K562 (cell line): Measurements from ENCODE around the gene SCAMP1. TPM values are rescaled to one million over a fixed set of nuclear protein-coding genes. Genes with fewer than 3 reads are reported as not detected.

Experiments
- polyA plus RNA-seq, 8 experiments: library from polyadenylated mRNA; depleted of rRNA in 4 of 8; stranded (reverse) in 5 of 8; unstranded in 3 of 8; fragments of >200 nt; fragmentation: Nextera tagmentation in 2 of 8; fragmentation: Illumina TruSeq in 1 of 8; extraction: Ambion mirVana in 2 of 8; extraction: Trizol in 1 of 8; gene quantifications; 2 replicates each; pipeline versions ENCODE4 v1.2.1 to v1.2.3, GENCODE V29; 2011 to 2014; ENCODE audit warnings: inconsistent platforms in 1 of 8, missing spikeins in 1 of 8
- total RNA-seq, 7 experiments: library from RNA; depleted of rRNA in 6 of 7; stranded (reverse); fragments of >200 nt in 6 of 7; fragmentation: Illumina TruSeq in 2 of 7; extraction: Trizol in 2 of 7; gene quantifications; 2 replicates each; pipeline versions ENCODE4 v1.2.1 to v1.2.3, GENCODE V29; 2011 to 2021; ENCODE audit warnings: low replicate concordance in 1 of 7
- TF ChIP-seq, protein P1 (sequence below), 2 experiments: fragments of 450-650 bp; IDR thresholded peaks; 2 replicates each; pipeline ENCODE4 v1.6.1; 2016; ENCODE audit warnings: mild to moderate bottlenecking in 2 of 2, borderline replicate concordance in 1 of 2, low read depth in 1 of 2, moderate library complexity in 1 of 2
- TF ChIP-seq, protein P2 (sequence below): sonication (generic); formaldehyde crosslinking; IDR thresholded peaks from 2 replicates; pipeline ENCODE4 v1.8.1; 2023; ENCODE audit warnings: mild to moderate bottlenecking, missing genetic modification reagents

The SCAMP1 gene
- total and polyA plus RNA-seq, 9 of the 15 experiments (the other 6 are each of a cell fraction or from before 2014, with no cell fraction given), result 5.4 to 23.9 (median 13.8) TPM

DNA sequence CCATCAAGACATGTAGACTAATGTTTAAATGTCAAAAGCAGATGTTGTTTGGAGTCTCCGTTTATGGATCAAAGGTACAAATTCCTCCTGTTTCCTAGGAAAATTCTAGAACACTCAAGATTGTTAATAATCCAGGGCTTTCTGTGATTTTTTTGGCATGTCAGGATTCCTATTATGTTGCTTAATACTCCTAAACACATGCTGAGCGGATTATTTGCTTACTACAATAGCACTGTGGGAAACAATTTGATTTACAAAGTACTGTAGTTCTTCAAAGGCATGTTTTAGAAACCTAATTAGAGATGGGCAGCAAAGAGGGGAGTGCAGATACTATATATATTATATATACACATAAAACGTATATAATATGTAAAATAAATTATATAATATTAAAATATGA is 19.0 kb upstream of the SCAMP1 start (continued):
- TF ChIP-seq, protein P1, sequence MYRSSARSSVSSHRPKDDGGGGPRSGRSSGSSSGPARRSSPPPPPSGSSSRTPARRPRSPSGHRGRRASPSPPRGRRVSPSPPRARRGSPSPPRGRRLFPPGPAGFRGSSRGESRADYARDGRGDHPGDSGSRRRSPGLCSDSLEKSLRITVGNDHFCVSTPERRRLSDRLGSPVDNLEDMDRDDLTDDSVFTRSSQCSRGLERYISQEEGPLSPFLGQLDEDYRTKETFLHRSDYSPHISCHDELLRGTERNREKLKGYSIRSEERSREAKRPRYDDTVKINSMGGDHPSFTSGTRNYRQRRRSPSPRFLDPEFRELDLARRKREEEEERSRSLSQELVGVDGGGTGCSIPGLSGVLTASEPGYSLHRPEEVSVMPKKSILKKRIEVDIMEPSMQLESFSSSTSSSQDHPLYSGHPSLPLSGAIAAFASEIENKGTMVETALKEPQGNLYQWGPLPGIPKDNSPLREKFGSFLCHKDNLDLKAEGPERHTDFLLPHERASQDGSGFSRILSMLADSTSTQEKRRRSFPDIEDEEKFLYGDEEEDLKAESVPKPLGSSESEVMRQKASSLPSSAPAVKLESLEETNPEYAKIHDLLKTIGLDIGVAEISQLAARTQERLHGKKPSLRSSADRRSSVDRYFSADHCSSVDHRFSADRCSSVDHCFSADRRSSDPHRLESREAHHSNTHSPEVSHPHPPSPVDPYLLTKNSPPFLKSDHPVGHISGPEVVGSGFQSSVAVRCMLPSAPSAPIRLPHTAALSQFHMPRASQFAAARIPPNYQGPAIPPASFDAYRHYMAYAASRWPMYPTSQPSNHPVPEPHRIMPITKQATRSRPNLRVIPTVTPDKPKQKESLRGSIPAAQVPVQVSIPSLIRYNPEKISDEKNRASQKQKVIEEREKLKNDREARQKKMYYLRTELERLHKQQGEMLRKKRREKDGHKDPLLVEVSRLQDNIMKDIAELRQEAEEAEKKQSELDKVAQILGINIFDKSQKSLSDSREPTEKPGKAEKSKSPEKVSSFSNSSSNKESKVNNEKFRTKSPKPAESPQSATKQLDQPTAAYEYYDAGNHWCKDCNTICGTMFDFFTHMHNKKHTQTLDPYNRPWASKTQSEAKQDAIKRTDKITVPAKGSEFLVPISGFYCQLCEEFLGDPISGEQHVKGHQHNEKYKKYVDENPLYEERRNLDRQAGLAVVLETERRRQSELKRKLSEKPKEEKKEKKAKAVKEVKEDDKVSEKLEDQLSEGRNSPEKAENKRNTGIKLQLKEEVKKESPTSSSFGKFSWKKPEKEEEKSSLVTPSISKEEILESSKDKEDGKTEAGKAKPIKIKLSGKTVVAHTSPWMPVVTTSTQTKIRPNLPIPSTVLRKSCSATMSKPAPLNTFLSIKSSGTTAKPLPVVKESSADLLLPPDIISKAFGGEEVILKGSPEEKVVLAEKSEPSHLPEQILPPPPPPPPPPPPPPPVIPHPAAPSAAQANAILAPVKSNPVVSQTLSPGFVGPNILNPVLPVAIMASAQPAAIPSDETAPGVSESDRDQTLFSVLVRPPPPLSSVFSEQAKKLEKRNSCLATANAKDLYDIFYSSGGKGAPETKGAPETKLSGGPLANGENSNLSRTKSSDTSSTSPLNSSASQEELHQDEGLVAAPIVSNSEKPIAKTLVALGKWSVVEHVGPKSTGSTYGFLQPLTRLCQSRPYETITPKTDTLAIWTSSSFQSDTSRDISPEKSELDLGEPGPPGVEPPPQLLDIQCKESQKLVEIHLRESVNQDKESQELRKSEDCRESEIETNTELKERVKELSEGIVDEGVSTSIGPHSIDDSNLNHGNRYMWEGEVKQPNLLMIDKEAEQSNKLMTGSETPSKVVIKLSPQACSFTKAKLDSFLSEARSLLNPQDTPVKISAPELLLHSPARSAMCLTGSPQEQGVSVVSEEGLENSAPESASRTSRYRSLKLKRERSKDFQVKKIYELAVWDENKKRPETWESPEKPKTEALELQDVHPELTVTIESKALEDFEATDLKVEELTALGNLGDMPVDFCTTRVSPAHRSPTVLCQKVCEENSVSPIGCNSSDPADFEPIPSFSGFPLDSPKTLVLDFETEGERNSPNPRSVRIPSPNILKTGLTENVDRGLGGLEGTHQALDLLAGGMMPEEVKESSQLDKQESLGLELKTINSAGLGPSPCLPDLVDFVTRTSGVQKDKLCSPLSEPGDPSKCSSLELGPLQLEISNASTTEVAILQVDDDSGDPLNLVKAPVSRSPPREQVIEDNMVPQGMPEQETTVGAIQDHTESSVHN (IDR thresholded peaks at IDR 0.05; ENCODE audit: borderline replicate concordance in 1 of 2, low read depth in 1 of 2), result no peak
- TF ChIP-seq, protein P2, sequence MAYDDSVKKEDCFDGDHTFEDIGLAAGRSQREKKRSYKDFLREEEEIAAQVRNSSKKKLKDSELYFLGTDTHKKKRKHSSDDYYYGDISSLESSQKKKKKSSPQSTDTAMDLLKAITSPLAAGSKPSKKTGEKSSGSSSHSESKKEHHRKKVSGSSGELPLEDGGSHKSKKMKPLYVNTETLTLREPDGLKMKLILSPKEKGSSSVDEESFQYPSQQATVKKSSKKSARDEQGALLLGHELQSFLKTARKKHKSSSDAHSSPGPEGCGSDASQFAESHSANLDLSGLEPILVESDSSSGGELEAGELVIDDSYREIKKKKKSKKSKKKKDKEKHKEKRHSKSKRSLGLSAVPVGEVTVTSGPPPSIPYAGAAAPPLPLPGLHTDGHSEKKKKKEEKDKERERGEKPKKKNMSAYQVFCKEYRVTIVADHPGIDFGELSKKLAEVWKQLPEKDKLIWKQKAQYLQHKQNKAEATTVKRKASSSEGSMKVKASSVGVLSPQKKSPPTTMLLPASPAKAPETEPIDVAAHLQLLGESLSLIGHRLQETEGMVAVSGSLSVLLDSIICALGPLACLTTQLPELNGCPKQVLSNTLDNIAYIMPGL (CRISPR knock-in tag), result no peak
